Endothelial cell (in vitro differentiated cells): ENCODE measurements around the gene IMMP1L. TPM values are rescaled to one million over a fixed set of nuclear protein-coding genes. Genes with fewer than 3 reads are reported as not detected.
A peak's percentile ranks its signal among the peaks of the same experiment; 100 is the strongest.

Experiments
- DNase-seq: peaks from one replicate; pipeline ENCODE4 v3.0.0; 2021; ENCODE audit warnings: low spot score
- H3K27ac Mint-ChIP-seq: one replicate; pipeline ENCODE4 v1.8.0; 2021; ENCODE audit warnings: mixed read lengths, inconsistent platforms; ENCODE audit not compliant: unreplicated experiment
- H3K27me3 Mint-ChIP-seq: one replicate; pipeline ENCODE4 v1.8.0; 2021; ENCODE audit warnings: mild to moderate bottlenecking, moderate library complexity, mixed read lengths, inconsistent platforms; ENCODE audit not compliant: unreplicated experiment
- H3K36me3 Mint-ChIP-seq: one replicate; pipeline ENCODE4 v1.8.0; 2021; ENCODE audit warnings: mild to moderate bottlenecking, low read depth, mixed read lengths, inconsistent platforms; ENCODE audit not compliant: unreplicated experiment
- H3K4me1 Mint-ChIP-seq: one replicate; pipeline ENCODE4 v1.8.0; 2021; ENCODE audit warnings: mild to moderate bottlenecking, mixed read lengths, inconsistent platforms; ENCODE audit not compliant: unreplicated experiment
- H3K4me3 Mint-ChIP-seq: one replicate; pipeline ENCODE4 v1.8.0; 2021; ENCODE audit warnings: mild to moderate bottlenecking, mixed read lengths, inconsistent platforms; ENCODE audit not compliant: unreplicated experiment
- H3K9me3 Mint-ChIP-seq: one replicate; pipeline ENCODE4 v1.8.0; 2021; ENCODE audit warnings: mixed read lengths, inconsistent platforms; ENCODE audit not compliant: unreplicated experiment
- CTCF ChIP-seq: fragments of 200-600 bp; sonication (generic); IDR thresholded peaks from one replicate; pipeline ENCODE4 v1.5.0; 2021; ENCODE audit warnings: antibody characterized with exemption; ENCODE audit not compliant: unreplicated experiment
- total RNA-seq: library from RNA; stranded (reverse); fragmentation: NEBNext Ultra II Directional; extraction: Animal tissue kit (Norgen Biotek cat#: 25700); gene quantifications from one replicate; pipeline ENCODE4 v1.2.1, GENCODE V29; 2021; ENCODE audit not compliant: unreplicated experiment

The IMMP1L gene
- total RNA-seq, 1 donor from 2014 or later: 20.9 TPM

GRCh38 chr11:31397239-31397834 is 112.1 kb downstream of the IMMP1L start:
- no peak overlapping the region for H3K4me3 Mint-ChIP-seq
- H3K27ac Mint-ChIP-seq: no peak overlapping the region
- H3K4me1 Mint-ChIP-seq: no peaks in the 10 kb centered on the region
- H3K27me3 Mint-ChIP-seq: peaks cover 2% of the 10 kb centered on the region
- TF ChIP-seq CTCF: peak; percentile 47
- DNase-seq: no peak
- no peaks in the 10 kb centered on the region for H3K9me3 Mint-ChIP-seq
- H3K36me3 Mint-ChIP-seq: peaks cover 9% of the 10 kb centered on the region

DNA sequence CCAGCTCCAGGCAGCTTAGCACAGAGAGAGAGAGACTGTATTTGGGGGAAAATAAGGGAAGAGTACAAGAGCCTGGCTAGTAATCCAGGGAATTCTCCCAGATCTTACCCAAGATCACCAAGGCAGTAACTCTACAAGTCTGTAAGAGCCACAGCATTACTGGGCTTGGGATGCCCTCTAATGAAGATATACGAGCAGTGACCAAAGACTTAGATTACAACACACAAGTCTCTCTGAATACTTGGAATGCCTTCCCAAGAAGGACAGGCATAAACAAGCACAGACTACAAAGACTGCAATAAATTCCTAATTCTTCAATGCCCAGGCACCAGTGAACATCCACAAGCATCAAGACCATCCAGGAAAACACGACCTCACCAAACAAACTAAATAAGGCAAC is 122.0 kb downstream of the IMMP1L start:
- Mint-ChIP-seq H3K27me3 (peaks cover 3% of the 10 kb centered on the region), H3K9me3 (no peaks in the 10 kb centered on the region), H3K4me1 (no peaks in the 10 kb centered on the region), H3K27ac (no peak overlapping the region), H3K4me3 (no peak overlapping the region), H3K36me3 (no peaks in the 10 kb centered on the region)
- no peak for DNase-seq
- TF ChIP-seq CTCF: no peak

GRCh38 chr11:31383116-31383515 is 126.3 kb downstream of the IMMP1L start:
- no peak for DNase-seq
- no peaks in the 10 kb centered on the region for H3K4me1 Mint-ChIP-seq
- H3K9me3 Mint-ChIP-seq: no peaks in the 10 kb centered on the region
- H3K27ac Mint-ChIP-seq: no peak overlapping the region
- no peak overlapping the region for H3K4me3 Mint-ChIP-seq
- TF ChIP-seq CTCF: no peak
- peaks cover 2% of the 10 kb centered on the region for H3K27me3 Mint-ChIP-seq
- H3K36me3 Mint-ChIP-seq: no peaks in the 10 kb centered on the region

Other genes with a start within 250 kb of the IMMP1L start
- 0.44 TPM for gene DCDC1, start 139.9 kb downstream of the IMMP1L start, total RNA-seq
- 11.1 TPM for gene DNAJC24, start 139.8 kb downstream of the IMMP1L start, total RNA-seq
- 9.5 TPM for gene ELP4, start 145 bp upstream of the IMMP1L start, total RNA-seq